GM18951 (cell line): ENCODE data around the gene INPP4B.

Experiments
- POLR2A ChIP-seq: IDR thresholded peaks from 4 replicates; pipeline ENCODE4 v1.6.1; 2011; ENCODE audit warnings: mild to moderate bottlenecking; ENCODE audit not compliant: insufficient read length, insufficient read depth; ENCODE audit errors: extremely low read depth
- in situ Hi-C: fragments of 300-500 bp; cut with MboI; formaldehyde crosslinking; loops from one replicate; pipeline ENCODE4 v1.12.0; 2022; ENCODE audit warnings: low sequenced_read_pairs, mixed read lengths, inconsistent platforms; ENCODE audit not compliant: unreplicated experiment

Gene INPP4B

GRCh38 chr4:142242156-142242555 is 603.9 kb downstream of the INPP4B start:
- TF ChIP-seq POLR2A: no peak
- in situ Hi-C loops: no loop called here

- TF ChIP-seq POLR2A: no peak
- in situ Hi-C loops: no loop called here
These were observed 607.5 kb downstream of the INPP4B start for GRCh38 chr4:142238589-142238988.

- in situ Hi-C loops: no loop called here
These were observed 609.8 kb downstream of the INPP4B start for GRCh38 chr4:142236268-142236667.

GRCh38 chr4:142231787-142232186 is 614.3 kb downstream of the INPP4B start:
- TF ChIP-seq POLR2A: no peak
- in situ Hi-C loops: no loop called here

More at GRCh38 chr4:142236268-142236667, 609.8 kb downstream of the INPP4B start:
- TF ChIP-seq POLR2A: no peak

GRCh38 chr4:142230991-142231390 is 615.1 kb downstream of the INPP4B start:
- in situ Hi-C loops: no loop called here
- no peak for TF ChIP-seq POLR2A

- no peak for TF ChIP-seq POLR2A
- in situ Hi-C loops: no loop called here
These were observed 620.1 kb downstream of the INPP4B start for GRCh38 chr4:142226014-142226413.

- TF ChIP-seq POLR2A: no peak
- in situ Hi-C loops: no loop called here
These were observed 624.0 kb downstream of the INPP4B start for GRCh38 chr4:142222127-142222526.

GRCh38 chr4:142218726-142219125 is 627.4 kb downstream of the INPP4B start:
- no peak for TF ChIP-seq POLR2A
- in situ Hi-C loops: no loop called here

GRCh38 chr4:142211444-142211843 is 634.7 kb downstream of the INPP4B start:
- in situ Hi-C loops: no loop called here

GRCh38 chr4:142203505-142203904 is 642.6 kb downstream of the INPP4B start:
- in situ Hi-C loops: no loop called here
- TF ChIP-seq POLR2A: no peak

More at GRCh38 chr4:142211444-142211843, 634.7 kb downstream of the INPP4B start:
- TF ChIP-seq POLR2A: no peak

- no peak for TF ChIP-seq POLR2A
- in situ Hi-C loops: no loop called here
These were observed 643.4 kb downstream of the INPP4B start for GRCh38 chr4:142202404-142203332.

- in situ Hi-C loops: no loop called here
- no peak for TF ChIP-seq POLR2A
These were observed 645.1 kb downstream of the INPP4B start for GRCh38 chr4:142201041-142201440.

- in situ Hi-C loops: no loop called here
These were observed 651.2 kb downstream of the INPP4B start for GRCh38 chr4:142194905-142195304.

GRCh38 chr4:142191901-142192300 is 654.2 kb downstream of the INPP4B start:
- TF ChIP-seq POLR2A: no peak
- in situ Hi-C loops: no loop called here

More at GRCh38 chr4:142194905-142195304, 651.2 kb downstream of the INPP4B start:
- TF ChIP-seq POLR2A: no peak

GRCh38 chr4:142181021-142181420 is 665.1 kb downstream of the INPP4B start:
- in situ Hi-C loops: no loop called here
- TF ChIP-seq POLR2A: no peak

- TF ChIP-seq POLR2A: no peak
- in situ Hi-C loops: no loop called here
These were observed 676.9 kb downstream of the INPP4B start for GRCh38 chr4:142169216-142169615.
